ENCODE data around the gene DCANP1. TPM values are rescaled to one million over a fixed set of nuclear protein-coding genes. Genes with fewer than 3 reads are reported as not detected.

Gene DCANP1
- total RNA-seq, 1 experiment from 2014 or later = not detected

DNA sequence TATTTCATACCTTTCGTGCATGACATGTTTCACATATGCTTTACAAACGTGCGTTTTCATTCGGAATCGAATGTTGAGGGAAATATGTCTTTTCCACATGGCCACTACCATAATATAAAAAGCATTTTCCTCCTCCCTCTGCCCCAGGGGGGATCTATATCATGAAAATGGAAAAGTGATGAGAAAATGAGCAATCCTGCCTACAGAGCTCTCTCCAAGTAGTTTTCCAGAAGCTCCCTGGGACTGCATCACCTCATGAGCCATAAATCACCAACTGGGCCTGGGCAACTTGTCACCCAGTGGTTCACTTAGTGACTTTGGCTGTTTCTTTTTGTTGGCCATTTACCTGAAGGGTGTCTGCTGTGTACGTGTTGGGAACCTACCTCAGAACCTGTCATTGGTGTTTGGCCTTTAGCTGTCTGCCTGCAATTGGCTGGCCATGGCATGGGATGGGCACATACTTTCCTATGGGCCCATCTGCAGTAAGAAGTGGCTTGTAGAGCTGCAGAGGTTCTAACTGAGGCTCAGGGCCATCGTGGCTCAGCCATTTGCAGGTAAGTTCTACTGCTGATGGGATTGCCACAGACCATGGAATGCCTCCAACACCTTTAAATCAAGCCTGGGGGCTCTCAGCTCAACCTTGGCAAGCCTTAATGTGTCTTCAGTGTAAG is 14.5 kb upstream of the DCANP1 start:
- RAD21 ChIA-PET (ENCODE audit: low non-redundant PET in 1 of 2, low total read pairs in 2 of 2, uncharacterized antibody in 2 of 2, unreplicated experiment in 2 of 2) = interaction anchor here (1.0 to 2.6 kb wide), 4 partner anchors 90 to 105 kb away, joined by 3 to 9 read pairs (median 6); no protein-coding TSS in a partner anchor
- POLR2A ChIA-PET = interaction anchor here (1.6 kb wide), 1 partner anchor 92 kb away, joined by 5 read pairs; no protein-coding TSS in a partner anchor
- BruUV-seq (replicated peaks) = no TSS peak
- H3K9me2 ChIP-seq (ENCODE audit: insufficient read depth) = no peaks in the 10 kb centered on the region
- CTCF ChIA-PET = interaction anchor here (1.0 to 14.2 kb wide), 17 partner anchors 10 to 368 kb away, joined by 3 to 476 read pairs (median 5); no protein-coding TSS in a partner anchor
- intact Hi-C loops (cut with micrococcal nuclease) = loop anchor here (1.0 to 5.0 kb wide), 4 partner anchors 91 to 369 kb away; no protein-coding TSS in a partner anchor
- no peak overlapping the region for H3K9ac ChIP-seq (ENCODE audit: low read length)
- no peaks in the 10 kb centered on the region for H3K79me2 ChIP-seq (ENCODE audit: insufficient read depth, low read length)
- no peak overlapping the region for H3K27ac ChIP-seq (ENCODE audit: low read depth, low read length)
- no peak for ATAC-seq
- no peak overlapping the region for H3K4me2 ChIP-seq (ENCODE audit: low read length)
- no peak overlapping the region for H3K4me3 ChIP-seq (replicated peaks in 1 of 2; ENCODE audit: low read depth in 1 of 2, low read length in 2 of 2)
- TF ChIP-seq CEBPB (IDR thresholded peaks at IDR 0.05; ENCODE audit: low read depth) = no peak
- TF ChIP-seq ZFX (IDR thresholded peaks at IDR 0.05) = no peak
- TF ChIP-seq TCF7L2 (IDR thresholded peaks at IDR 0.05; ENCODE audit: borderline replicate concordance, extremely low read depth, insufficient read depth, insufficient read length) = no peak
- TF ChIP-seq, protein P1, sequence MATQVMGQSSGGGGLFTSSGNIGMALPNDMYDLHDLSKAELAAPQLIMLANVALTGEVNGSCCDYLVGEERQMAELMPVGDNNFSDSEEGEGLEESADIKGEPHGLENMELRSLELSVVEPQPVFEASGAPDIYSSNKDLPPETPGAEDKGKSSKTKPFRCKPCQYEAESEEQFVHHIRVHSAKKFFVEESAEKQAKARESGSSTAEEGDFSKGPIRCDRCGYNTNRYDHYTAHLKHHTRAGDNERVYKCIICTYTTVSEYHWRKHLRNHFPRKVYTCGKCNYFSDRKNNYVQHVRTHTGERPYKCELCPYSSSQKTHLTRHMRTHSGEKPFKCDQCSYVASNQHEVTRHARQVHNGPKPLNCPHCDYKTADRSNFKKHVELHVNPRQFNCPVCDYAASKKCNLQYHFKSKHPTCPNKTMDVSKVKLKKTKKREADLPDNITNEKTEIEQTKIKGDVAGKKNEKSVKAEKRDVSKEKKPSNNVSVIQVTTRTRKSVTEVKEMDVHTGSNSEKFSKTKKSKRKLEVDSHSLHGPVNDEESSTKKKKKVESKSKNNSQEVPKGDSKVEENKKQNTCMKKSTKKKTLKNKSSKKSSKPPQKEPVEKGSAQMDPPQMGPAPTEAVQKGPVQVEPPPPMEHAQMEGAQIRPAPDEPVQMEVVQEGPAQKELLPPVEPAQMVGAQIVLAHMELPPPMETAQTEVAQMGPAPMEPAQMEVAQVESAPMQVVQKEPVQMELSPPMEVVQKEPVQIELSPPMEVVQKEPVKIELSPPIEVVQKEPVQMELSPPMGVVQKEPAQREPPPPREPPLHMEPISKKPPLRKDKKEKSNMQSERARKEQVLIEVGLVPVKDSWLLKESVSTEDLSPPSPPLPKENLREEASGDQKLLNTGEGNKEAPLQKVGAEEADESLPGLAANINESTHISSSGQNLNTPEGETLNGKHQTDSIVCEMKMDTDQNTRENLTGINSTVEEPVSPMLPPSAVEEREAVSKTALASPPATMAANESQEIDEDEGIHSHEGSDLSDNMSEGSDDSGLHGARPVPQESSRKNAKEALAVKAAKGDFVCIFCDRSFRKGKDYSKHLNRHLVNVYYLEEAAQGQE (IDR thresholded peaks at IDR 0.05; ENCODE audit: low read depth) = no peak
- no peak for TF ChIP-seq RAD21 (IDR thresholded peaks at IDR 0.05; ENCODE audit: low read depth)
- TF ChIP-seq YY1 (IDR thresholded peaks at IDR 0.05; ENCODE audit: extremely low read depth, insufficient replicate concordance, low read depth, low read length) = no peak
- TF ChIP-seq ELF1 (IDR thresholded peaks at IDR 0.05; ENCODE audit: borderline replicate concordance, low read depth) = no peak
- TF ChIP-seq SRF (IDR thresholded peaks at IDR 0.05; ENCODE audit: low read depth) = no peak
- TF ChIP-seq FOSL1 (IDR thresholded peaks at IDR 0.05; ENCODE audit: low read depth) = no peak
- no peak for TF ChIP-seq EGR1 (IDR thresholded peaks at IDR 0.05; ENCODE audit: low read depth)
- no peak for TF ChIP-seq SIN3A (IDR thresholded peaks at IDR 0.05; ENCODE audit: low read depth)
- TF ChIP-seq ZNF274 (IDR thresholded peaks at IDR 0.05; ENCODE audit: low read depth, low read length) = no peak
- TF ChIP-seq, protein P2, sequence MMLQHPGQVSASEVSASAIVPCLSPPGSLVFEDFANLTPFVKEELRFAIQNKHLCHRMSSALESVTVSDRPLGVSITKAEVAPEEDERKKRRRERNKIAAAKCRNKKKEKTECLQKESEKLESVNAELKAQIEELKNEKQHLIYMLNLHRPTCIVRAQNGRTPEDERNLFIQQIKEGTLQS (IDR thresholded peaks at IDR 0.05) = no peak
- TF ChIP-seq EZH2phosphoT487 (IDR thresholded peaks at IDR 0.05; ENCODE audit: borderline replicate concordance) = no peak
- TF ChIP-seq JUND (IDR thresholded peaks at IDR 0.05) = no peak
- TF ChIP-seq, protein P3, sequence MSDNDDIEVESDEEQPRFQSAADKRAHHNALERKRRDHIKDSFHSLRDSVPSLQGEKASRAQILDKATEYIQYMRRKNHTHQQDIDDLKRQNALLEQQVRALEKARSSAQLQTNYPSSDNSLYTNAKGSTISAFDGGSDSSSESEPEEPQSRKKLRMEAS (IDR thresholded peaks at IDR 0.05) = no peak
- TF ChIP-seq, protein P4, sequence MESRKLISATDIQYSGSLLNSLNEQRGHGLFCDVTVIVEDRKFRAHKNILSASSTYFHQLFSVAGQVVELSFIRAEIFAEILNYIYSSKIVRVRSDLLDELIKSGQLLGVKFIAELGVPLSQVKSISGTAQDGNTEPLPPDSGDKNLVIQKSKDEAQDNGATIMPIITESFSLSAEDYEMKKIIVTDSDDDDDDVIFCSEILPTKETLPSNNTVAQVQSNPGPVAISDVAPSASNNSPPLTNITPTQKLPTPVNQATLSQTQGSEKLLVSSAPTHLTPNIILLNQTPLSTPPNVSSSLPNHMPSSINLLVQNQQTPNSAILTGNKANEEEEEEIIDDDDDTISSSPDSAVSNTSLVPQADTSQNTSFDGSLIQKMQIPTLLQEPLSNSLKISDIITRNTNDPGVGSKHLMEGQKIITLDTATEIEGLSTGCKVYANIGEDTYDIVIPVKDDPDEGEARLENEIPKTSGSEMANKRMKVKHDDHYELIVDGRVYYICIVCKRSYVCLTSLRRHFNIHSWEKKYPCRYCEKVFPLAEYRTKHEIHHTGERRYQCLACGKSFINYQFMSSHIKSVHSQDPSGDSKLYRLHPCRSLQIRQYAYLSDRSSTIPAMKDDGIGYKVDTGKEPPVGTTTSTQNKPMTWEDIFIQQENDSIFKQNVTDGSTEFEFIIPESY (IDR thresholded peaks at IDR 0.05; ENCODE audit: extremely low read depth, insufficient replicate concordance, low read length) = no peak
- TF ChIP-seq EZH2 (IDR thresholded peaks at IDR 0.05) = no peak
- H3K4me1 ChIP-seq (ENCODE audit: control insufficient read depth in 1 of 2, insufficient read depth in 2 of 2, low read length in 2 of 2) = peaks cover 7 to 35% of the 10 kb centered on the region in 2 experiments; a peak in 3 of 4 replicates
- no peak overlapping the region for H2AFZ ChIP-seq (ENCODE audit: low read depth, low read length, poor library complexity, severe bottlenecking)
- H3K9me3 ChIP-seq (ENCODE audit: control insufficient read depth in 1 of 2, insufficient read depth in 1 of 2, low read depth in 1 of 2, low read length in 2 of 2) = no peaks in the 10 kb centered on the region
- no peak for DNase-seq (ENCODE audit: low read depth, low spot score)
- H3K36me3 ChIP-seq (ENCODE audit: control insufficient read depth in 1 of 2, insufficient read depth in 2 of 2, low read length in 2 of 2) = no peaks in the 10 kb centered on the region
- no peaks in the 10 kb centered on the region for H3K27me3 ChIP-seq (ENCODE audit: insufficient read depth, low read length)
- H4K20me1 ChIP-seq (ENCODE audit: insufficient read depth) = no peaks in the 10 kb centered on the region
